OCI-LY7 (cell line): ENCODE results near the gene DICER1. TPM values are rescaled to one million over a fixed set of nuclear protein-coding genes. Genes with fewer than 3 reads are reported as not detected.
"Not testable (repeated sequence)": the region's sequence is repeated elsewhere in the genome, so short reads cannot be mapped to it uniquely, and the experiment has no call there.

ENCODE experiments used
- BruUV-seq: library from RNA; stranded (reverse); fragments of 400-500 nt; replicated peaks from 2 replicates; lab custom pipeline; 2021; lab: Mats Ljungman, UMichigan
- CTCF ChIA-PET: fragments of 300-600 bp; sonication (Branson Sonifier 250); formaldehyde crosslinking; loops from one replicate; lab custom pipeline; 2022; ENCODE audit warnings: antibody characterized with exemption; ENCODE audit not compliant: unreplicated experiment; lab: Charles Lee
- POLR2A ChIA-PET: fragments of 300-600 bp; sonication (Branson Sonifier 250); formaldehyde crosslinking; loops from one replicate; lab custom pipeline; 2022; ENCODE audit warnings: antibody characterized with exemption; lab: Charles Lee
- DNase-seq: peaks from one replicate; pipeline ENCODE4 v3.0.0-alpha.2; 2015; ENCODE audit warnings: low spot score
- H2AFZ ChIP-seq: fragments of 200-600 bp; sonication (generic), shearing (Covaris generic); 2 replicates; pipeline ENCODE4 v1.6.1; 2014; ENCODE audit warnings: mild to moderate bottlenecking, antibody characterized with exemption, low read length, moderate library complexity
- H3K27ac ChIP-seq: fragments of 200-600 bp; sonication (generic); 2 replicates; pipeline ENCODE4 v1.5.1; 2014; ENCODE audit warnings: mixed run types, low read depth, mild to moderate bottlenecking, moderate library complexity, low read length, inconsistent platforms; ENCODE audit not compliant: poor library complexity, severe bottlenecking
- H3K36me3 ChIP-seq: fragments of 200-600 bp; sonication (generic); 2 replicates; pipeline ENCODE4 v1.6.1; 2014; ENCODE audit warnings: mild to moderate bottlenecking, antibody characterized with exemption, low read length, moderate library complexity, mixed read lengths; ENCODE audit not compliant: insufficient read depth
- H3K4me1 ChIP-seq: fragments of 200-600 bp; sonication (generic); 2 replicates; pipeline ENCODE4 v1.5.1; 2014; ENCODE audit warnings: mild to moderate bottlenecking, low read length; ENCODE audit not compliant: insufficient read depth, poor library complexity, severe bottlenecking
- H3K4me2 ChIP-seq: fragments of 200-600 bp; sonication (generic); 2 replicates; pipeline ENCODE4 v1.6.1; 2014; ENCODE audit warnings: mild to moderate bottlenecking, low read length
- H3K4me3 ChIP-seq: fragments of 200-600 bp; sonication (generic); 2 replicates; pipeline ENCODE4 v1.5.1; 2014; ENCODE audit warnings: mild to moderate bottlenecking, low read depth, low read length; ENCODE audit not compliant: poor library complexity, severe bottlenecking
- H3K79me2 ChIP-seq: fragments of 200-600 bp; sonication (generic); 2 replicates; pipeline ENCODE4 v1.6.1; 2016; ENCODE audit warnings: low read depth, mild to moderate bottlenecking, low read length, moderate library complexity, mixed read lengths; ENCODE audit not compliant: insufficient read depth
- H3K9me2 ChIP-seq: fragments of 200-600 bp; sonication (generic); 2 replicates; pipeline ENCODE4 v1.6.1; 2016; ENCODE audit warnings: mild to moderate bottlenecking, low read length, mixed read lengths; ENCODE audit not compliant: insufficient read depth
- H3K9me3 ChIP-seq: fragments of 200-600 bp; sonication (generic); 2 replicates; pipeline ENCODE4 v1.6.1; 2014; ENCODE audit warnings: mild to moderate bottlenecking, mixed run types, low read length, mixed read lengths
- H4K20me1 ChIP-seq: fragments of 200-600 bp; sonication (generic); 2 replicates; pipeline ENCODE4 v1.6.1; 2014; ENCODE audit warnings: mild to moderate bottlenecking, antibody characterized with exemption, low read length, moderate library complexity, mixed read lengths; ENCODE audit not compliant: insufficient read depth
- CTCF ChIP-seq: fragments of 200-600 bp; sonication (generic); conservative IDR thresholded peaks from 2 replicates; pipeline ENCODE4 v1.5.1; 2014; ENCODE audit warnings: mild to moderate bottlenecking, antibody characterized with exemption, low read length, moderate library complexity, mixed read lengths
- EZH2phosphoT487 ChIP-seq: fragments of 200-600 bp; sonication (generic); IDR thresholded peaks from 2 replicates; pipeline ENCODE4 v1.6.1; 2018; ENCODE audit warnings: low read depth, borderline replicate concordance, mild to moderate bottlenecking, mixed run types, antibody characterized with exemption, low read length, moderate library complexity, mixed read lengths
- intact Hi-C: fragments of 100-400 bp; cut with micrococcal nuclease; formaldehyde crosslinking; loops from one replicate; pipeline ENCODE4 v1.10.0; 2022; ENCODE audit not compliant: unreplicated experiment
- total RNA-seq, 2 experiments: library from RNA; depleted of rRNA in 1 of 2; stranded (reverse); fragments of >200 nt in 1 of 2; shearing (Covaris generic) in 1 of 2; gene quantifications; 2 replicates each; pipeline ENCODE4 v1.2.3, GENCODE V29; 2014 to 2022

DICER1 gene
- total RNA-seq, 2 experiments from 2014 or later = 60.3 to 62.2 TPM

- no peak overlapping the region for H3K4me2 ChIP-seq
- CTCF ChIA-PET = no interaction called here
- peaks cover 90% of the 10 kb centered on the region for H3K79me2 ChIP-seq
- H4K20me1 ChIP-seq = peaks cover 8% of the 10 kb centered on the region; the same call in 1 of the 2 replicates
- H3K4me3 ChIP-seq = no peak overlapping the region
- H3K27ac ChIP-seq = no peak overlapping the region
- POLR2A ChIA-PET = interaction anchor here (0.6 to 1.0 kb wide), 2 partner anchors 46 to 240 kb away, joined by 3 read pairs; no protein-coding TSS in a partner anchor
- TF ChIP-seq CTCF (no peak), EZH2phosphoT487 (no peak)
- DNase-seq = no peak
- no peaks in the 10 kb centered on the region for H3K9me2 ChIP-seq
- intact Hi-C loops = no loop called here
- H3K9me3 ChIP-seq = no peaks in the 10 kb centered on the region
- H3K4me1 ChIP-seq = peaks cover 51% of the 10 kb centered on the region
- H2AFZ ChIP-seq = no peak overlapping the region
- no TSS peak for BruUV-seq
- H3K36me3 ChIP-seq = peaks cover 32% of the 10 kb centered on the region
Measured at GRCh38 chr14:95138876-95139275, 18.5 kb downstream of the DICER1 start.

DNA sequence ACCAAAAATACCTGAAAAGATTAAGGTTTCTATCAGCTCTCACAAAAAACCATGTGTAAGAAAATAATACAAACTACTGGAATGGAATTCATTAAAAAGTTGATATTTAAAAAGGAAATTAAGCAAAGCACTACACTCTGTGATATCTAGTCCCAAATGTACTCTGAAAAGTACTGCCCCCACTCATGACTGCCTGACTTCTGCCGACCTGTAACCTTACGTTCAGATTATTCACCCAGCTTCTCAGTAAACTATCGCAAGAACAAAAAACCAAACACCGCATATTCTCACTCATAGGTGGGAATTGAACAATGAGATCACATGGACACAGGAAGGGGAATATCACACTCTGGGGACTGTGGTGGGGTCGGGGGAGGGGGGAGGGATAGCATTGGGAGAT is 18.9 kb downstream of the DICER1 start:
- H3K4me3 ChIP-seq, CTCF ChIA-PET, H3K4me2 ChIP-seq, BruUV-seq, intact Hi-C loops, H2AFZ ChIP-seq, DNase-seq, H3K27ac ChIP-seq, H4K20me1 ChIP-seq, H3K9me3 ChIP-seq, H3K9me2 ChIP-seq: not testable (repeated sequence)
- POLR2A ChIA-PET = interaction anchor here (0.6 to 1.0 kb wide), 2 partner anchors 40 to 45 kb away, joined by 3 to 4 read pairs; no protein-coding TSS in a partner anchor
- Histone ChIP-seq H3K79me2 (peaks cover 88% of the 10 kb centered on the region), H3K4me1 (peaks cover 46% of the 10 kb centered on the region), H3K36me3 (peaks cover 34% of the 10 kb centered on the region)

GRCh38 chr14:95137804-95138167 is 19.5 kb downstream of the DICER1 start:
- H3K79me2 ChIP-seq = peaks cover 81% of the 10 kb centered on the region
- H3K27ac ChIP-seq = no peak overlapping the region
- no peak for DNase-seq
- POLR2A ChIA-PET = interaction anchor here (0.9 kb wide), 1 partner anchor 13 kb away, joined by 3 read pairs; no protein-coding TSS in a partner anchor
- H3K4me2 ChIP-seq = no peak overlapping the region
- peaks cover 41% of the 10 kb centered on the region for H3K36me3 ChIP-seq
- CTCF ChIA-PET = no interaction called here
- no TSS peak for BruUV-seq
- no peak overlapping the region for H2AFZ ChIP-seq
- peaks cover 40% of the 10 kb centered on the region for H3K4me1 ChIP-seq
- intact Hi-C loops = no loop called here
- TF ChIP-seq CTCF (no peak), EZH2phosphoT487 (no peak)
- peaks cover 8% of the 10 kb centered on the region; the same call in 1 of the 2 replicates for H4K20me1 ChIP-seq
- H3K4me3 ChIP-seq = no peak overlapping the region
- no peaks in the 10 kb centered on the region for H3K9me2 ChIP-seq
- H3K9me3 ChIP-seq = no peaks in the 10 kb centered on the region
